GM19240 (cell line): ENCODE results near the gene FMN1.
"Not testable (repeated sequence)": the region's sequence is repeated elsewhere in the genome, so short reads cannot be mapped to it uniquely, and the experiment has no call there.

Experiments
- DNase-seq: peaks from one replicate; pipeline ENCODE4 v3.0.0; 2011; ENCODE audit warnings: low spot score; ENCODE audit not compliant: insufficient read length

The FMN1 gene

DNA sequence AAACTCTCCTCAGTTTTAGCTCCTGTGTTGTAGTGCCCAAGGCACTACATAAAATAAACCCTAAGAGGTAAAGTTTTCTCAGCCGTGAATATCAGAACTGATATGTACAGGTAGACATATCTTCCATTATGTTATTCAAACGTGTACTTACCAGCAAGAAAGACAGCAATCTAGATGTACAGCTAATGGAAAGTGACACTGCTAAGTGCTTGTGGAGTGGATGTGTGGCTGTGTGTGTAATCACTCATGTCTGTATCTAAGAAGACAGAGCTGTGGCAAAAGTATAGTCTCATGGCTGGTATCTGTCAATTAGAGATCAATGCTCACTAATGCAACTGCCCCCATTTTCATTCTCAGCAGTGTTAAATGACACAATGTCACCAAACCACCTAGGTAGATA, 101.3 kb downstream of the FMN1 start:
- DNase-seq = no peak

DNA sequence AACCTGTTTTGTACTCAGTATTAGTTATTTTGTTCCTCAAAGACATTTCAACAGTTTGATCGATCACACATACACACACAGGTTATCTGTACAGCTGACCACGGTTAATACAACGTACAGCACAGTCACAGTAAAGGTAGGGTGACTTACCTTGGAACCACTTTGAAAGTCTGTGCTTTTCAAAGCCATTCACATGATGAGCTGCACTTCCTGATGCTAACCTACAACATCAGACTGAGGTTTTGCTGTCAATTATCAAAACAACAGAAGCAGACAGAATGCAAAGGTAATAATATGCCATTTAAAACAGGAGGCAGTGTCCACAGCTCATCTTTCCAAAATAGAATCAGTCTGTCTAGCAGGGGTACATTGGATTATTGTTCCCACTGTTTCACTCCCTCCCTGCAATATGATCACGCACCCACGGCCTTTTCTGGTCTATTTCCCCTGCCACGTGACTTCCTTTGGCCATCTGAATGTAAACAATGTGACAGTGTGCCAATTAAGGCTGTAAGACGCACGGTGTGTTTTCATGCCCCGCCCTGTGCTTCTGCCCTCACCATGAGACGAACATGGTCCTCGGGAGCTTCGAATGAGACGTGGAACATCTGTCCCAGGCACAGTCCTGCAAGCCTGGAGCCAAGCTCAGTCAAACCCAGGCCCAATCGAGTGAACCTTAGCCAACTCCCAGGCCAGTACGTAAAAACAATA, 102.4 kb downstream of the FMN1 start:
- no peak for DNase-seq

DNA sequence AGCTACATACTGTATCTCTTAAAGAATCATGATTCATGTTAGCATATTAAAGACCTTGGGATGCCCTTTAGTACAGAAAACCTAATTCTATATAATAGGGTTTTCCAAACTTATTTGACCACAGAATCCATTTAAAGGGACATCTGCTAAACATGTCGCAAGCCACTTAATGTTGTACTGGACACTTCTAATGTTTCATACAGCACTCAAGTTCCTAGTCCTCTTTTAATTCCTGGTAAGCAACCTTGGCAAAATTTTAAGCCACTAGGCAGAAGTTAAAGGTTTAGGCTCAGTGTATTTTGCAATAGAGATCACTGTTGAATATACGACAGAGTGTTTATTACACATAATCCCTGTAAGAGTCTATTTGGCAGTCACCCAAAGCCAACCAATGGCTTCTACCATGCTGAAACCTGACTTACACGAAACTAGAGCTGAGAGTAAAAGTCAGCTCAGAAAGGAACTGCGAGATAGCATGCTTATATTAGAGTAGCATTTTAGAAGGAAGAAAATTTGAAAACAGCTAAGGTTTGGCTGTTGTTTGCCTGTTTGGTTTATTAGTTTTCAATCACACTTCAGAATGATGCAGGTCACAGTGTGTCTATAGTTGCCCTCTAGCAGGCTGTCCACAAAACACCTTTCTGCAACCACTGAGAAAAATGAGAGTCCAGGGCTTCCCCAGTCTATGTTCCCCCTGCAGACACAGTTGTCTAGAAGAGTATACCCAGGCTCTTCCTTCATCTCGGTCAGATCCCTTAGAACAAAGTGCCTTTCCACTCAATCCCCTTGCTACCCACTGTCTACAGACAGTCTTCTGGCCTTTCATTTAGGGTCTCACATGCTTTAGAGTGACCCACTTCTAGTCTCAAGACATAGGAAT, 104.4 kb downstream of the FMN1 start:
- no peak for DNase-seq

DNA sequence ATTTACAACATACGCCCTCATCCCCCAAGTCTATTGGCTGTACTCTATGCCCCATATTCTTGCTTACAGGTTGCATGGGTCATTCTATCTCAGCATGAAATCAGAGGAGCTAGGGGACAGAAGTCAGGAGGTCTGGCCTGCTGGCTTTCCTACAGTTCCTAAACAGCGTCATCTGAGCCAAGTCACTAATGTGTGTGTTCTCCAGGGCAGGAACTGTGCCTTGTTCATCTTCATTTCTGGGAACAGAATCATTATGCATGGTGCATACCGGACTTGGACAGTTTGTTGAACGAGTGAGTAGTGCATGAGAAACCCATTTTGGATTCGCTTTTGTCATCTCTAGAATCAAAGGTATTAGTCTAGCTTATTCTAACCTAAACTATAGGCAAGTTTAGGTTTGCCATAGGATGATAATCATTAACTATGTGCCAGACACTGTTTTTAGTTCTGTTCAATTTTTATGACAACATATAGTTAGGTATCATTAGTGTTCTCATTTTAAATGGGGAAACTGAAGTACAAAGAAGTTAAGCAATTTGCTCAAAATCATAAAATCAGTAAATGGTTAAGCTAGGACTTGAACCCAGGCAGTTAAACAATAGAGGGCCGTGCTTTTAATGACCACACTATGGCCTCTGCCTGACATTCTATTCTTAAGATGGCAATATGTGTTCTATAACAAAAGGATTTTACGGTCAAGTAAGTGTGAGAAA, 105.2 kb downstream of the FMN1 start:
- no peak for DNase-seq

DNA sequence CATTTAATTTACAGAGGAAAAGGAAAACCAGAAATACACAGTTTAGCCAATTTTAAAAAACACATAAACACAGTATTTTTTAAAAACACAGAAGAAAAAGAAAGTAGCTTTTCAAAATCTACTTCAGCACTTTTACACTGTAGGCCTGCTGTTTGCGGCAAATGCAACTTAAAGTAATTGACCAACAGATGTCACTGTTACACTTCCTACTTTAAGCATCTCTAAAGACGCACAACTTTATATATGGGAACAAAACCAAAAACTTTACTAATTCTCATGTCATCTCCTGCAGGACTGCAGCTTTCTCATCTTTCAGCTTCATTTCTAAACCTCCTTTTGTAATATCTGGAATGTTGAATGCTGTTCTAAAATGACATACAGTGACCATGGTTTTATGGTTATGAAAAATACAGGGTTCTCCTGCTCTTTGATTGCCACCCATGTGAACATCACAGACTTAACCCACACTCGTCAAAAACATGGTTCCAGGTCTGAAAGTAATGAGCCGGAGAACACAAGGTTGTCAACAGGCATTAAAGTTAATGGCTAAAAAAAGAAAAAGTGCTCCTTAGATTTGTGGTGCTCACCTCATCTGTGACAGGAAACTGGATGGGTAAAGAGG, 107.9 kb downstream of the FMN1 start:
- no peak for DNase-seq

DNA sequence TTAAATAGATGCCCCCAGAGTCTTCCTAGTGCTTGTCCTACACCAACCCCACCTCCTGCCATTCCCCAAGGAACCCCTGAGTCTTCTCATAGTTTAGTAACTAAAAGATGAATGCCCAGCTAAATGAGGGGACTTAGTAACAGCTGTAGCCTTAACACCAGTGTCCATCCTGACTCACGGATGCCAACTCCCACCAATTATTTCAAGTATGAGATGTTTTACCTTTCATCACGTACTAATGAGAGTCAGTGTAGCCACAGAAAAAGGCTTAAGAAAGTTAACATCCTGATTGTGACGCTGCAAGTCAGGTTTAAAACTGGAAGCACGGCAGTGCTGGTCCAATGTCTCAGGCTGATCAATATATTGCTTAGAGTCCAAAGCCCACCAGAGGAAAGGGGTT, 109.9 kb downstream of the FMN1 start:
- DNase-seq = no peak

DNA sequence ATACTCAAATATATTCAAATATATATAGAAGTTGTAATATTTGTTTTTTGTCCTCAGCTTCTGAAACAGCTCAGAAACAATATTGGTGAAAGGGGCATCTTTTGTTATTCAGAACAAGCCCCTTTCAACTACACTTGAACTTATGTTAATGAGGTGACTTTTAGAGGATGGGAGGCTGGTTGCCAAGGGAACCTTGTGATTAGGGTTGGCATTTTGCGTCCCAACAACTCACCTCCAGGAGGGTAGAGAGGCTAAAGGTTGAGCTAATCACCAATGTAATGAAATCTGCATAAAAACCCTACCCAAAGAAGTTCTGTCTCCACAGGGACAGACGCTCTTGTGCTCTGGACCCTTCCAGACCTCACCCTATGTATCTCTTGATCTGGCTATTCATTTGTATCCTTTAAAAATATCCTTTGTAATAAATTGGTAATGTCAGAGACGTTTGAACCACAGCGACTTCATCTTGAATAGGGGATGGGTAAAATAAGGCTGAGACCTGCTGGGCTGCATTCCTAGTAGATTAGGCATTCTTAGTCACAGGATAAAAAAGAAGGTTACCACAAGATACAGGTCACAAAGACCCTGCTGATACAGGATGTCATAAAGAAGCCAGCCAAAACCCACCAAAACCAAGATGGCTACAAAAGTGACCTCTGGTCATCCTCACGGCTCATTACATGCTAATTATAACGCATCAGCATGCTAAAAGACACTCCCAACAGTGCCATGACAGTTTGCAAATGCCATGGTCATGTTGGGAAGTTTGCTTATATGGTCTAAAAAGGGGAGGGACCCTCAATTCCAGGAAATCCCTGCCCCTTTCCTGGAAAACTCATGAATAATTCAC, 111.1 kb downstream of the FMN1 start:
- no peak for DNase-seq

DNA sequence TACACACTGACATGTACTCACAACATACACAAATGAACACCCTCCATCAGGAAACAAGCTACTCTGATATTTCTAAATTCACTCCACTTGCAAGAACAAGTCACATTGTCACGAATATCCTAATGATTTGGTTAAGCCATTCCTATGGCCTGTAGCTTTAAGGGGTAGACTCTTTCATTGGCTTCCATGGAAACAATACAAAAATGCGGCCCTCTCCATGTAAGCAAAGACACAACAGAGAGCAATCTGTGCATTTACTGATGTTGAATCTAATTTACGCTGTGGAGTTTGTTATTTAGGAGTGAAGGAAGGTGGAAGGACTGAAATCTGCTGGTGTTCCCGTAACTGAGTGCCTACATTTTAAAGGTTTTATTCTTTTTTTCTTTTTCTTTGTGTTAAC, 114.5 kb downstream of the FMN1 start:
- DNase-seq = no peak

DNA sequence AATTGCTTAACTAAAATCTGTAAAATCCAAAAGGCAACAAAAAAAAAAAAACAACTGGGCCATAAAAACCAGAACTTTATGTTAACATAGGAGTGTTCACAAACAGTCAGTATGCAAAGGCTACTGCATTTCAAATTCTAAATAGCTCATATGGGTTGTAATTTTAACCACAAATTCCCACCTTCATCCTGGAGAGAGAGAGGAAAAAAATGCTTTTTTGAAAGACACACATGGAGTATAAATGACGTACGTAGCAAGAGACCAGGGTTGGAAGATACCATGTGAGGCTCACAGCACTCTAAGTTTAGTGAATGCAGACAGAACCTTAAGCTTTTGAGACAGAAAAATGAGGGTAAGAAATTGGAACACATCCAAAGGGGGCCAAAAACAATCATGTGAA, 115.9 kb downstream of the FMN1 start:
- DNase-seq = no peak

DNA sequence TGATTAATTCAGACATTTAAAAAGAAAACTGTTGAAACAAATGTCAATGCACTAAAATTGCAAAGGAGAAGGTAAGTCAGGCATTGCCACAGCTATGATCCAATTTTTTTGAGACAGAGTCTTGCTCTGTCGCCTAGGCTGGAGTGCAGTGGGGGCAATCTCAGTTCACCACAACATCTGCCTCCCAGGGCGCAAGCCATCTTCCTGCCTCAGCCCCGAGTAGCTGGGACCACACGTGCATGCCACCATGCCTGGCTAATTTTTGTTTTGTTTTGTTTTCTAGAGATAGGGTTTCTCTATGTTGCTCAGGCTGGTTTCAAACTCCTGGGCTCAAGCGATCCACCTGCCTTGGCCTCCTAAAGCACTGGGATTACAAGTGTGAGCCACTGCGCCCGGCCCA, 117.6 kb downstream of the FMN1 start:
- no peak for DNase-seq

DNA sequence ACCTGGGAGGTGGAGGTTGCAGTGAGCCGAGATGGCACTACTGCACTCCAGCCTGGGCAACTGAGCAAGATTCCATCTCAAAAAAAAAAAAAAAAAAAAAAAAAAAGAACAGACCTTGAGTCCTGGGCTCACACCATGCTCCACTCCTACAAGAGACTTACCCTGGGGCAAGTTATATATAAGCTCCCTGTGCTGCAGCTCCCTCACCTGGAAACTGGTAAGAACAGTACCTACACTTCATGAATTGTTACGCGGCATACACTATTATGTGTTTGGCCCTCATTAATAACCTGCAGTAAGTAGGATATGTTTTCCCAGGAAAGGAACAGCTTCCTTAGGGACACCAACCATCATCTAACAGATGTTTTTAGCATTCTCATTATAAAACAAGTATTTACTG, 119.6 kb downstream of the FMN1 start:
- DNase-seq = no peak

DNA sequence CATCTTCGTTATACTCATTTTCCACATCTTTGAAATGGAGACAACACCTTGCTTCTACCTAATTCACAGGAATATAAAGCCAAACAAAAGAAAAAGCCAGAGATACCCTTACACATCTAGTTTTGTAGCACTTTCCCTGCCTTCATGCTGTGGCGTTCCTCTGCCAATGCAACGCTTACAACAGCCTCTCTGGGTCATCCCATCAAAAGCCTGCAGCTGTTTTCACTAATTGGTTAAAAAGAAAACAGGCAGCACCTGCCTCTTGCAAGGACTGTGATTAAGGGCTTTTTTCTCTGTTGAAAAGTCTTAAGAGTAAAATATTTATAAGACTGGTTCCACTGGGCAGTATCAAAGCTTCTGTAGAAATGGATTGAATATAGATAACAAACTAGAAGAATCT, 120.3 kb downstream of the FMN1 start:
- DNase-seq = no peak

DNA sequence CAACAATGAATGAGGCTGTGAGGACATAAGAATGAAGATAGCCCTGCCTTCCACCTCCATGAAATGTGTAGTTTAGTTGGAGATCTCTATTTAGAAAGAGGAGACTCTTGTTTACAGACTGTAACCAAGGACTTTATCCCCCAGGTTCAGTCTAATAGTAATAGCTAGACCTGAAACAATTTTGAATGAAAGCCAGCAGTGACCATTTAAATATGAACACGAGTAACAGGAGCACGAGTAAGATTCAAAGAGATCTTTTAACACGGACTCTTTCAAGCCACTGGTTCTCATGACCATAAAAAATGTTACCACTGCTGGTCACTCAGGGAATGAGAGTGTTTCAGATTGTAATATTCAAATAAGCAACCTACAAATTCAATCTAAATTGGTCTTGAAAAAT, 123.1 kb downstream of the FMN1 start:
- DNase-seq = no peak

DNA sequence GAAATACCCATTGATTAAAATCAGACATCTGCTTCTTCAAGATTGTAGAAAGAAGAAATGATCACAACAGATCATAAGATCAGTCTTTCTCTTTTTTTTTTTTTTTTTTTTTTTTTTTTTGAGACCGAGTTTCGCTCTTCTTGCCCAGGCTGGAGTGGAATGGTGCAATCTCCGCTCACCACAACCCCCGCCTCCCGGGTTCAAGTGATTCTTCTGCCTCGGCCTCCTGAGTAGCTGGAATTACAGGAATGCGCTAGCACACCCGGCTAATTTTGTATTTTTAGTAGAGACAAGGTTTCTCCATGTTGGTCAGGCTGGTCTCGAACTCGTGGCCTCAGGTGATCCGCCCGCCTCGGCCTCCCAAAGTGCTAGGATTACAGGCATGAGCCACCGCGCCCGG, 124.6 kb downstream of the FMN1 start:
- DNase-seq = not testable (repeated sequence)

DNA sequence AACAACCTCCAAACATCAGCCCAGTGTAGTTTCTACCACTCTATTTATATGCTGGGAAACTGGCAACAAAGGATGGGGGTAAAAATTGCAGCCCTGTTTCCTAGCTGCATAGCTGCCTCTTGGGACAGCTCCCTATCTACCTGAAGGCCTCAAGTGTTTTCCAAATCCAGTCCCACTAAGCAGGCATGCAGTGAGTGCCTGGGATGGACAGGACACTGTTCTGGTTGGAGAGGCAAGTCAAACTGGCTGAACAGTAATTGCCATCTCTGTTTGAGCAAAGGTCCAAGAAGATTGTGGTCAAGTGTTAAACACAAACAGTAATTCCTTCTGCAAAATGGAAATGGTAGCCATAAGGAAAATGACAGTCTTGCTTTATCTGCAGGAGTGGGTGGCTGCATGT, 125.4 kb downstream of the FMN1 start:
- DNase-seq = no peak

DNA sequence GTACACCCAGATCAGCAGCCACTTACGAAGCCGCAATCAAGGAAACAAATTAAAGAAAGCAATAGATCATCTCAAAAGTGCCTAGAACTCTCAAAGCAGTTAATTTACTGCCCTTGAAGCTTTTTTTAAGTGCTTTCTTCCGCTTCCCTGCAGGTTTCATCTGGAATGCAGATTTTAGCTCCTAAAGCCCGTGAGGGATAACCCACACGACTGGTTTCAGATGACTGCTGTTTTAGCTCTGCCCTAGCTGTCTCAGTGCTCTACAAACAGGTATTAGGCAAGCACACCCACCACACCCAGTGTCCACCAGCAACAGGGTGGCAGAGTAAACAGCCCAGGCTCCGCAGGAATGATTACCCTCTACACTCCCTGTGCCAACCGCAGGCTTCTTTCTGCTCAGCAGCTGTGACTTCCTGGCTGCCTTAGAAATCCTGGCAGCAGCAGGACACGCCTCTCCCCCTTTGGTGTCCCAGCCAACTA, 126.0 kb downstream of the FMN1 start:
- DNase-seq = no peak

DNA sequence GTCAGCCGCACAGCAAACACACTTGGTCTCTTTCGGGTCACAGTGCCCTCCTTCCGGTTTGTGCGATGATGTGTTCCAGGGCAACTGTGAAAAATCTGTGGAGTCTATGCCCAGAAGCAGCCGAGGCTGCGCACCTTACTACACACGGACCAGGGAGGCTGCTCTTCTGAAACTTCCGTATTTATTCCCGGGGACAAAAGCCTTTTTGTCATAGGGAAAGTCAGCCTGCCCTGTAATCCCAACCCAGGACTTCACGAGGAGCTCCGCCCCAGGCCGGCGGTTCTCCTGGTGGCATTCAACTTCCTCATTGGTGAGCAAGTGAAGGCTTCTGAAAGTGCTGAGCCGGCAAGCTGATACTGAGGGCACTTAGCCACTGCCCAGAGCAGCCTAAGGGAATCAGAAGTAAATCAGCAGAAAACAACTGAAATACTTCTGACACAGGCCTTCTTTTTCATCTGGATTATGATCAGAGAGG, 126.5 kb downstream of the FMN1 start:
- DNase-seq = no peak

DNA sequence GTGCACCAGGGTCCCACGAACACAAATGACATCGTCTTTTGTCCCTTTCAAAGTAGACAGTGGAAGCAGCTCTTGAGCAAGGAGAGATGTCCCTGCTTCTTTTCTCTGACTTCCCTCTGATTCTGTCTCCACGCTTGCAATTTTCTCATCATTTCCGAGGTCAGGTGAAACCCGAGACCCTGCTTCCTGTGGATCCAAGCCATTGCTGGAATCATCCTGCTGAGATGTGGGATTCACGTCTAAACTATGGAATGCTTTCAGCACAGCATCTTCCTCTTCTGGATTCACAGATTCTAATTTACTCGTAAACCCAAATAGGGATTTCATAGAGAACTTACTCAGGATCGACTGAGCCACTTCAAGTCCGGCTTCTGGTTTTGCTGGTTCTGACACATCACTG, 127.1 kb downstream of the FMN1 start:
- DNase-seq = no peak

DNA sequence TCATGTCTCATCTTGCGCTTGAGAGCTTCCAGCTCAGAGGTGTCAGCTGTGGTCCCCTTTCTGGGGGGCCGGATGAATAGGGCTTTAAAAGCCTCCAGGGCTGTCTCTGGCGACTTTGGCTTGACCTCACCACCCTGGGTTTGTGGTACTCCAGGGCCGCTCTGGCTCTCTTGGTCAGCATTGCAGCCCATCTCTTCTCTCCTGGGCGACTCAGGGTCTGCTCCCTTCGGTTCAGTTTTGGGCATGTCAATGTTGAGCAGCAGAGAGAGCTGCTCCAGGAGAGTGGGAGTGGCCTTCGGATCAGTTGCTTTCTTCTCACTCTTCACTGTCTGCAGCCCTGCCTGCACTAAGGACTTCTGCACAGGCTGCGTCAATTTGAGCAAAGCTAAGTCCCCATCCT, 127.9 kb downstream of the FMN1 start:
- no peak for DNase-seq

DNA sequence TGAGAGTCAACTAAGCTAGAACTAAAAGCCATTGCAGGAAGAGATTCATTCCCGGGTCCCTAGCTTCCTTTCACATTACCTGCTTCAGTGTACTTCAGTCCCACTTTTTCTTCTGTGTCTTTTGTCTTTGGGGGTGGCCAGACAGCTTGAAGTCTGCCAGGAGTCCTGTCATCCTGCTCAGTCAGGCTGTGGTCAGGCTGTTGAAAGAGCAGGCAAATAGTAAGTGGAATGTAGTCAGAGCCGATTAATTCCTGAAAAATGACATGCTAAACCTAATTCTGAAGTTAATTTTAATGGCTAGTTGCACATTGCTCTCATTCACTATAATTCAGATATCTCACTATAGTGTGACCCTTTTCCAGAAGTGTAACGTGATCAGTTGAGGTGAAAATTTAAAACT, 129.6 kb downstream of the FMN1 start:
- DNase-seq = no peak

DNA sequence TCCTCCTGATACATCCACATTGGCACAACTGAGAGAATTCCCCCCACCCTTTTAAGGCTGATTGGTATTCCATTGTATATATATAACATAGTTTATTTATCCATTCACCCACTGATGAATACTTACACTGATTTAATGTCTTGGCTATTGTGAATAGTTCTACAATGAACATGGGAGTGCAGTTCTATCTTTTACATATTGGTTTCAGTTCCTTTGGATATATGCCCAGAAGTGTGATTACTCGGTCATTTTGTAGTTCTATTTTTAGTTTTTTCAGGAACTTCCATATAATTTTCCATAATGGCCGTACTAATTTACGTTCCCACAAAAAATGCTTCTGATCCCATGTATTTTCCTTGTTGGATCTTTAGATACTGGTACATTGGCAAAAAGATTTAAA, 135.3 kb downstream of the FMN1 start:
- no peak for DNase-seq
